ENCODE measurements around the gene PFKFB4. TPM values are rescaled to one million over a fixed set of nuclear protein-coding genes. Genes with fewer than 3 reads are reported as not detected.

The PFKFB4 gene
- polyA plus RNA-seq, 1 of the 3 experiments (the other 2 are of a cell fraction) = 5.7 TPM

- no peak for TF ChIP-seq FOSL2 (IDR thresholded peaks at IDR 0.05; ENCODE audit: borderline replicate concordance, low read depth)
- TF ChIP-seq TAF1 (IDR thresholded peaks at IDR 0.05; ENCODE audit: borderline replicate concordance, low read depth, low read length) = no peak
- no peak for TF ChIP-seq EZH2phosphoT487 (IDR thresholded peaks at IDR 0.05; ENCODE audit: borderline replicate concordance, low read depth)
- TF ChIP-seq RXRA (IDR thresholded peaks at IDR 0.05; ENCODE audit: borderline replicate concordance, low read depth) = no peak
- TF ChIP-seq CTCF (IDR thresholded peaks at IDR 0.05) = no peak
- no peak for TF ChIP-seq SMC3 (IDR thresholded peaks at IDR 0.05; ENCODE audit: low read depth, low read length)
- TF ChIP-seq PBX3 (IDR thresholded peaks at IDR 0.05) = no peak
- TF ChIP-seq NFIC (IDR thresholded peaks at IDR 0.05; ENCODE audit: borderline replicate concordance) = no peak
- no peak for TF ChIP-seq YY1 (IDR thresholded peaks at IDR 0.05; ENCODE audit: low read depth)
- no peak for TF ChIP-seq ELF1 (IDR thresholded peaks at IDR 0.05)
- no peak for TF ChIP-seq RFX5 (IDR thresholded peaks at IDR 0.05; ENCODE audit: low read length)
- TF ChIP-seq POLR2AphosphoS5 (IDR thresholded peaks at IDR 0.05; ENCODE audit: low read depth, low read length) = no peak
- TF ChIP-seq REST (IDR thresholded peaks at IDR 0.05; ENCODE audit: low read depth, low read length) = no peak
- no peak overlapping the region for H3K4me2 ChIP-seq
- no peak overlapping the region for H2AFZ ChIP-seq (ENCODE audit: low read depth)
- ChIA-PET POLR2A (no interaction called here), CTCF (interaction anchor here (1.0 to 1.2 kb wide), 2 partner anchors 33 to 36 kb away, joined by 3 read pairs; no protein-coding TSS in a partner anchor)
- no peaks in the 10 kb centered on the region for H3K9me2 ChIP-seq
- H3F3A ChIP-seq (replicated peaks; ENCODE audit: insufficient read depth) = peaks cover 4% of the 10 kb centered on the region
- H3K4me1 ChIP-seq (ENCODE audit: control insufficient read depth in 1 of 2, insufficient read depth in 2 of 2, low read depth in 1 of 2, low read length in 1 of 2) = peaks cover 14 to 36% of the 10 kb centered on the region in 2 experiments; a peak in 2 of 4 replicates
- no peak overlapping the region for H3K9ac ChIP-seq
- H3K9me3 ChIP-seq = no peaks in the 10 kb centered on the region
- no peaks in the 10 kb centered on the region for H4K20me1 ChIP-seq (ENCODE audit: insufficient read depth)
- DNase-seq = no peak
- H3K27ac ChIP-seq (ENCODE audit: low read depth in 2 of 2, low read length in 1 of 2) = no peak overlapping the region; a peak in 1 of 4 replicates
- 96% methylated on average over 4 of the region's 5 CpGs for WGBS (ENCODE audit: low lambda C conversion rate)
- H3K27me3 ChIP-seq (ENCODE audit: insufficient read depth) = no peaks in the 10 kb centered on the region
- H3K79me2 ChIP-seq (ENCODE audit: insufficient read depth) = 0 out of 2 replicates have a peak, but pooled peaks cover 3% of the 10 kb centered on the region
- H3K4me3 ChIP-seq (ENCODE audit: low read depth in 2 of 2, low read length in 1 of 2) = no peak overlapping the region
- peaks cover 0 to 7% of the 10 kb centered on the region in 2 experiments for H3K36me3 ChIP-seq (replicated peaks in 1 of 2; ENCODE audit: control insufficient read depth in 1 of 2, insufficient read depth in 2 of 2, low read length in 1 of 2)
Measured at GRCh38 chr3:48500656-48501055, 55.9 kb downstream of the PFKFB4 start.
